ENCODE results near the gene BHLHE23. TPM values are rescaled to one million over a fixed set of nuclear protein-coding genes. Genes with fewer than 3 reads are reported as not detected.

The BHLHE23 gene
- total RNA-seq, 2 experiments from 2014 or later: not detected

GRCh38 chr20:62997417-62998035 is 9.2 kb downstream of the BHLHE23 start:
- ChIA-PET POLR2A (no interaction called here), CTCF (no interaction called here)

GRCh38 chr20:62996596-62996982 is 10.2 kb downstream of the BHLHE23 start:
- POLR2A ChIA-PET: no interaction called here
- CTCF ChIA-PET: interaction anchor here (1.1 kb wide), 1 partner anchor 12 kb away, joined by 3 read pairs; no protein-coding TSS in a partner anchor

GRCh38 chr20:62995898-62996595 is 10.7 kb downstream of the BHLHE23 start:
- POLR2A ChIA-PET: no interaction called here

GRCh38 chr20:62995481-62995880 is 11.3 kb downstream of the BHLHE23 start:
- ChIA-PET POLR2A (no interaction called here), CTCF (interaction anchor here (1.5 kb wide), 1 partner anchor 13 kb away, joined by 4 read pairs; no protein-coding TSS in a partner anchor)

More at GRCh38 chr20:62995898-62996595, 10.7 kb downstream of the BHLHE23 start:
- CTCF ChIA-PET: interaction anchor here (1.1 to 1.5 kb wide), 2 partner anchors 13 kb away, joined by 3 to 4 read pairs; no protein-coding TSS in a partner anchor

GRCh38 chr20:62994869-62995281 is 11.9 kb downstream of the BHLHE23 start:
- POLR2A ChIA-PET: no interaction called here
- CTCF ChIA-PET: interaction anchor here (1.5 kb wide), 1 partner anchor 14 kb away, joined by 4 read pairs; no protein-coding TSS in a partner anchor

GRCh38 chr20:62993856-62994494 is 12.8 kb downstream of the BHLHE23 start:
- ChIA-PET CTCF (interaction anchor here (1.5 kb wide), 1 partner anchor 15 kb away, joined by 4 read pairs; no protein-coding TSS in a partner anchor), POLR2A (no interaction called here)

GRCh38 chr20:62991863-62992262 is 14.9 kb downstream of the BHLHE23 start:
- ChIA-PET POLR2A (no interaction called here), CTCF (interaction anchor here (1.2 kb wide), 1 partner anchor 17 kb away, joined by 3 read pairs; no protein-coding TSS in a partner anchor)

- ChIA-PET CTCF (interaction anchor here (1.2 kb wide), 1 partner anchor 18 kb away, joined by 3 read pairs; no protein-coding TSS in a partner anchor), POLR2A (no interaction called here)
Observed at GRCh38 chr20:62991196-62991807, 15.5 kb downstream of the BHLHE23 start.

- CTCF ChIA-PET: no interaction called here
- POLR2A ChIA-PET: no interaction called here
Observed at GRCh38 chr20:62990306-62990825, 16.4 kb downstream of the BHLHE23 start.

- POLR2A ChIA-PET: no interaction called here
- CTCF ChIA-PET: no interaction called here
Observed at GRCh38 chr20:62989201-62989601, 17.6 kb downstream of the BHLHE23 start.

- POLR2A ChIA-PET: no interaction called here
- CTCF ChIA-PET: no interaction called here
Observed at GRCh38 chr20:62987114-62987513, 19.6 kb downstream of the BHLHE23 start.

- CTCF ChIA-PET: no interaction called here
- POLR2A ChIA-PET: no interaction called here
Observed at GRCh38 chr20:62986257-62986800, 20.4 kb downstream of the BHLHE23 start.

- ChIA-PET CTCF (no interaction called here), POLR2A (no interaction called here)
Observed at GRCh38 chr20:62985444-62985778, 21.4 kb downstream of the BHLHE23 start.

- POLR2A ChIA-PET: no interaction called here
- CTCF ChIA-PET: no interaction called here
Observed at GRCh38 chr20:62984666-62985443, 21.9 kb downstream of the BHLHE23 start.

- CTCF ChIA-PET: no interaction called here
- POLR2A ChIA-PET: no interaction called here
Observed at GRCh38 chr20:62983210-62983609, 23.6 kb downstream of the BHLHE23 start.

- CTCF ChIA-PET: interaction anchor here (1.1 to 1.3 kb wide), 3 partner anchors 10 to 24 kb away, joined by 3 to 5 read pairs (median 4); partner anchors contain the start of gene BHLHE23
- POLR2A ChIA-PET: no interaction called here
Observed at GRCh38 chr20:62982124-62983075, 24.4 kb downstream of the BHLHE23 start.

- CTCF ChIA-PET: interaction anchor here (1.1 to 2.1 kb wide), 3 partner anchors 8 to 28 kb away, joined by 3 to 12 read pairs (median 6); no protein-coding TSS in a partner anchor
- POLR2A ChIA-PET: no interaction called here
Observed at GRCh38 chr20:62980970-62981369, 25.8 kb downstream of the BHLHE23 start.
